GM08714 (cell line): ENCODE results near the gene ANO4.
"Not testable (repeated sequence)": the region's sequence is repeated elsewhere in the genome, so short reads cannot be mapped to it uniquely, and the experiment has no call there.

Source experiments
- H3K4me3 ChIP-seq: fragments of 200-500 bp; sonication (Bioruptor generic); 2 replicates; pipeline ENCODE4 v1.5.1; 2014; ENCODE audit warnings: mild to moderate bottlenecking, low read length, inconsistent platforms
- ZNF274 ChIP-seq: IDR thresholded peaks from 2 replicates; pipeline ENCODE4 v1.6.1; 2012; ENCODE audit warnings: mild to moderate bottlenecking, low read depth, low read length

Gene ANO4

GRCh38 chr12:101064721-101065120 is 270.1 kb downstream of the ANO4 start:
- TF ChIP-seq ZNF274 = no peak
- H3K4me3 ChIP-seq = no peak overlapping the region

DNA sequence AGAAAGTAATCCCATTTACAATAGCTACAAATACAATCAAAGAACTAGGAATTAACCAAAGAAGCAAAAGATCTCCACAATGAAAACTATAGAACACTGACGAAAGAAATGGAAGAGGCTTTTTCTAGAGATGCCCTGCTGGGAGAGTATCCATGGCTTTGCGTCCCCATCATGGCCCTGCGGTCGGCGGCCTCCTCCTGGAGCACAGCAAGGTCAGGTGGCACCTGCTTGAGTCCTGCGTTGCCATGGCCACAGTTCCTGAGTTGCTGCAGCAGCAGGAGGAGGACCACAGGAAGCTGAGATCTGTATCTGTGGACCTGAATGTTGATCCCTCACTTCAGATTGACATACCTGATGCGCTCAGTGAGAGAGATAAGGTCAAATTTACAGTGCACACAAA is 271.9 kb downstream of the ANO4 start:
- no peak for TF ChIP-seq ZNF274
- no peak overlapping the region for H3K4me3 ChIP-seq

- no peak for TF ChIP-seq ZNF274
These were observed 273.8 kb downstream of the ANO4 start for GRCh38 chr12:101068402-101068801.

DNA sequence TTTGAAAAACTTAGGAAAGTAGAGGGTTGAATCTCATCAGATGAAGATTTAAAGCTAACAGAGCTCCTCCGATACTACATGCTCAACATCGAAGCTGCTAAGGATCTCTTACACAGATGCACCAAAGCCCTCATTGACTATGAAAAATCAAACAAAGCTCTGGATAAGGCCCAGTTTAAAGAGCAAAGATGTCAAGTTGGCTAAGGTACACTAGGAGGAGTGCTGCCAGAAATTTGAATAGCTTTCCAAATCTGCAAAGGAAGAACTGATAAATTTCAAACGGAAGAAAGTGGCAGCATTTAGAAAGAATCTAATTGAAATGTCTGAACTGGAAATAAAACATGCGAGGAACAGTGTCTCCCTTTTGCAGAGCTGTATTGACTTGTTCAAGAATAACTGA is 274.3 kb downstream of the ANO4 start:
- no peak for TF ChIP-seq ZNF274
- no peak overlapping the region for H3K4me3 ChIP-seq

More at GRCh38 chr12:101068402-101068801, 273.8 kb downstream of the ANO4 start:
- no peak overlapping the region for H3K4me3 ChIP-seq

DNA sequence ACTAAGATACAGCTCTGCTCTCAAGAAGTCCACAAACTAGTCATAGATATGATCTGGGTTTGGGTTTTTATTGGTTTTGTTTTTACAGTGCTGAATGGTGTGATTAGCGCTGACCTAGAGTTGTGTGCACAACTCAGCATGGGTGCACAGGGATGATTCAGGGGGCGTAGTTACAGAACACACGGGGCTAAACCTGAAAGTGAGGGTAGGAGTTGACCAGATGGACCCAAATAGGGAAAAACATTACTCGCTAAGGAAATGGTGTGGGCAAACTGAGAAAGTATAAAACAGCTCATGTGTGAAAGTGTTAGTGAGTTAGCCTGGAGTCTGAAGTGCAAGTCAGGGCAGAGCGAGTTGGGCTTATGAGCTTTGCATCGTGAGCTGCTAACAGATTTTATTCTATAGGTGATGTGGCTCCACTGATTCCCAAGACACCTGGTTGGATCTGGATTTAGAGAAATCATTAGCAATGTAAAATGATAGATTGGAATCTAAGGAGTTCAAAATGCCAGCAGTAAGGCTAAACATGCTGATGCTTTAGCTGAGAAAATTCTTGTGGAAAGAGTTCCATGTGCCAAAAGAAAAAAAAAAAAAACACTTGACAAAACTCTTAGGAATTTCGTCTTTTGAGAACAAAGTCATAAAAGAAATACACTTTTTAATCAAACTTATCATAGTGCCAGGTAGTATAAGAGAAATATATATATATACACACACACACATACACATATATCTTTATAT is 280.5 kb downstream of the ANO4 start:
- H3K4me3 ChIP-seq = no peak overlapping the region
- TF ChIP-seq ZNF274 = no peak

GRCh38 chr12:101076921-101077320 is 282.3 kb downstream of the ANO4 start:
- TF ChIP-seq ZNF274 = no peak
- H3K4me3 ChIP-seq = no peak overlapping the region

- no peak for TF ChIP-seq ZNF274
- H3K4me3 ChIP-seq = no peak overlapping the region
These were observed 283.4 kb downstream of the ANO4 start for GRCh38 chr12:101077791-101078528.

DNA sequence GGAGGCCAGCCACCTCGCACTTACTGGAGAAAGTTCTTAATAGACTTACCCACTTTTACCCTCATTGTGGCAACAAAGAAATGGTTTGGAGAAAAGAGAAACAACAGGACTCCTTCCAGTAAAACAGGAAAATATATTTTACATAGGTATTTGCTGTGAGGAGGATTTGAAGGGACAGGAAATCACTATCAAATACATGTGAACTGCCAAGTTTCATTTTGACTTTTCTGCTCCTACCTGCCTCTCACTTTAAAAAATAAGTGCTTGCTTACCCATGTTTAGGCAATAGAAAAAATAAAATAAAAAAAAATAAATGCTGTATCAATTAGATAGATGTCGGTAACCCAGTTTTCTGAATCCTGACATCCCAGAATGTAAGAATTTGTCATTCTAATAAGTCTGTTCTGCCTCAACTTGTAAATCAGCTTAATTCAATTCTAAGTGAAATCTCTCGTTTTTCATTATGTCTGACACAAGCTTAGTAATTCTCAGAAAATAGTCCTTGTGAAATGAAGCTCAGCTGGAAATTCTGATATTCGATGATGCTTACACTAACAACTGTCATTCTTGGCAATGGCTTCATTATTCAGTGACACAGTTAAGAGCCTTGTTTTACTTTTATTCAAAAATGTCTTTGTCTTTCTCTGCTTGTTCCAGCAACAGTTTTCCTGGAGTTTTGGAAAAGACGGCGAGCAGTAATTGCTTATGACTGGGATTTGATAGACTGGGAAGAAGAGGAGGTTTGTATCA is 284.1 kb downstream of the ANO4 start:
- no peak overlapping the region for H3K4me3 ChIP-seq

GRCh38 chr12:101082706-101083105 is 288.1 kb downstream of the ANO4 start:
- TF ChIP-seq ZNF274 = no peak

More for the DNA sequence above, 284.1 kb downstream of the ANO4 start:
- TF ChIP-seq ZNF274 = no peak

DNA sequence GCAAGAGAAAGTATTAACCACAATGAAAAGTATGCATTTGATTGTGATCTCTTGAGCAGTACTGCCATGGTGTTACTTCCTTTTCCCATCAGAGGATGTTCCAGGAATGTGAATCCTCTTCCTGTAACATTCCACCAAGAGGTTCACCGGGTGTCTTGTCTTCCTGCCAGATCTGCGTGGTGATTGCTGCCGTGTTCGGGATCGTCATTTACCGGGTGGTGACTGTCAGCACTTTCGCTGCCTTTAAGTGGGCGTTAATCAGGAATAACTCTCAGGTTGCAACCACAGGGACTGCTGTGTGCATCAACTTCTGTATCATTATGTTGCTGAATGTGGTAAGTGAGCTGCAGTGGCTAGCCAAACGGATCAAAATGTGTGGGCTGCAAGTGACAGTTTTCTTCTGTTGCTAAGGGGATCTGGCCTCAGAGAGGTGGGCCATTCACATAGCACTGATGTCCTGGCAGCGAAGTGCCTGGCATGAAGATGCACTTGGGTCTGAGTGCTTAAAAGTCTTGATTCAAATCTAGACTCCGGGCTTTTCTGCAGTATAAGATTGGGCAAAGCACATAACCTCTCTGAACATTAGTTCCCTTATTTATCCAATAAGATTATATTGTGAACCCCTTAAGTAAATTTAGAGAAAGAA is 292.0 kb downstream of the ANO4 start:
- no peak overlapping the region for H3K4me3 ChIP-seq
- TF ChIP-seq ZNF274 = no peak

More at GRCh38 chr12:101082706-101083105, 288.1 kb downstream of the ANO4 start:
- H3K4me3 ChIP-seq = no peak overlapping the region

DNA sequence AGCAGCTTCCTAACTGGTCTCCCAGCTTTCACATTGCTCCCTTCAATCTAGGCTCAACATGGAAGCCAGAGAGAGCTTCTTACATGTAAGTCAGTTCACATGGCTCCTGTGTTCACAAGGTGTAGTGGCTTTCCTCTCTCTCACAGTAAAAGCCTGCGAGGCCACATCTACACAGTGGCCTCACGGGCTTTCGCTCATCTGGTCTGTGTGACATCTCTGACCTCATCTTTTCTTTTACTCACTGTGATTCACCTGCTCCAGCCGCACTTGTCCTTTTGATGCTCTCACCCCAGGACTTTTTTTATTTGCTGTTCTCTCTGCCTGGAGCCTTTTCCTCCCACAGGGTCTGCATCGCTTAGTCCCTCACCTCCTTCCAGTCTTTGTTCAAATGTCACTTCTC is 293.3 kb downstream of the ANO4 start:
- no peak for TF ChIP-seq ZNF274
- no peak overlapping the region for H3K4me3 ChIP-seq

- TF ChIP-seq ZNF274 = no peak
- no peak overlapping the region for H3K4me3 ChIP-seq
These were observed 294.7 kb downstream of the ANO4 start for GRCh38 chr12:101089271-101089670.

DNA sequence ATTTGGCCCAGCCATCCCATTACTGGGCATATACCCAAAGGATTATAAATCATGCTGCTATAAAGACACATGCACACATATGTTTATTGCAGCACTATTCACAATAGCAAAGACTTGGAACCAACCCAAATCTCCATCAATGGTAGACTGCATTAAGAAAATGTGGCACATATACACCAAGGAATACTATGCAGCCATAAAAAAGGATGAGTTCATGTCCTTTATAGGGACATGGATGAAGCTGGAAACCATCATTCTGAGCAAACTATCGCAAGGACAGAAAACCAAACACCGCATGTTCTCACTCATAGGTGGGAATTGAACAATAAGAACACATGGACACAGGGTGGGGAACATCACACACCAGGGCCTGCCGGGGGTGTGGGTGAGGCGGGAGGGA is 295.6 kb downstream of the ANO4 start:
- not testable (repeated sequence) for H3K4me3 ChIP-seq

DNA sequence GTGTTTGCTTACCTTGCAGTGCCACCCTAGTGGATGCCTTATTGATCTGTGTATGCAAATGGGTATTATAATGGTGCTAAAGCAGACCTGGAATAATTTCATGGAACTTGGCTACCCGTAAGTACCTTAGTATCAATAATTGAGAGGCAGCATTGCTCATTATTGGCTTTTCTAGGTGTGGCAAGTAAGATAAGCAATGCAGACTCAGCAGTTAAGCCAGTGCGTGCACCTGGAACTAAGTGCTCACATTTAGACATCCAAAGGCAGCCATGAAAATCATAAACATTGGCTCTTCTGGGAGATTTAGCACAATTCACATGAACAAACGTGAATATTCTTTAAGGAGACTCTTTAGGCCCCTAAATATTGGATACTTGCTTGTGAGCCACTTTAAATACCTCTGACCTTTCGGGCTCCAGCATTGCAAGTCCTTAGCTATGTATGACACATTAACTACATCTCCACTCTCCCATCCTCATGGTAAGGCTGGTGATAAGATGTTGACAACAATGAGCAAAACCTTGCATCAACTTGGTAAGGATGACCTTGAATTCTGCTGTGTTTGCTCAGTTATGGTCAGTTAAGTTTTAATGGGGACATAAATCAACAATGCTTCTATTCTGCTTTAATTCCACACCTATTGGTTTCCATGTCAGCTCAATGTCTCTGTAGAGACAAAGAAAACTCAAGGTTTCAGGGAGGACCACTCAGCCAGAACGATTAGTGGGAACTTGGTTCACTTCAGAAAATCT is 303.4 kb downstream of the ANO4 start:
- no peak for TF ChIP-seq ZNF274
- no peak overlapping the region for H3K4me3 ChIP-seq
